Trophoblast cell (in vitro differentiated cells and primary cell): ENCODE measurements around the gene CHMP4A.

ENCODE experiments used
- DNase-seq, 2 donors: peaks; one replicate each; pipeline ENCODE4 v3.0.0-alpha.2; 2016
- H2AFZ ChIP-seq: 2 replicates; pipeline ENCODE4 v1.6.1; 2013; ENCODE audit warnings: low read length, moderate library complexity, mild to moderate bottlenecking; ENCODE audit not compliant: insufficient read depth, poor library complexity
- H2AK5ac ChIP-seq: 2 replicates; pipeline ENCODE4 v1.6.1; 2013; ENCODE audit warnings: mild to moderate bottlenecking, low read length
- H2BK120ac ChIP-seq: 2 replicates; pipeline ENCODE4 v1.6.1; 2013; ENCODE audit warnings: low read length, mild to moderate bottlenecking, moderate library complexity; ENCODE audit not compliant: insufficient read depth, poor library complexity
- H2BK12ac ChIP-seq: 2 replicates; pipeline ENCODE4 v1.6.1; 2013; ENCODE audit warnings: mild to moderate bottlenecking, low read length, moderate library complexity
- H2BK5ac ChIP-seq: 2 replicates; pipeline ENCODE4 v1.6.1; 2013; ENCODE audit warnings: low read length, low read depth, moderate library complexity, mild to moderate bottlenecking; ENCODE audit not compliant: poor library complexity
- H3K14ac ChIP-seq: 2 replicates; pipeline ENCODE4 v1.6.1; 2013; ENCODE audit warnings: mild to moderate bottlenecking, low read length
- H3K18ac ChIP-seq: 2 replicates; pipeline ENCODE4 v1.6.1; 2013; ENCODE audit warnings: mild to moderate bottlenecking, low read length
- H3K23ac ChIP-seq: 2 replicates; pipeline ENCODE4 v1.6.1; 2013; ENCODE audit warnings: low read length
- H3K27ac ChIP-seq: 2 replicates; pipeline ENCODE4 v1.5.1; 2013; ENCODE audit warnings: low read depth, mild to moderate bottlenecking, inconsistent platforms, low read length, moderate library complexity
- H3K27me3 ChIP-seq: 2 replicates; pipeline ENCODE4 v1.6.1; 2013; ENCODE audit warnings: inconsistent platforms, mild to moderate bottlenecking, low read length, moderate library complexity; ENCODE audit not compliant: insufficient read depth
- H3K36me3 ChIP-seq, 2 experiments: 1 replicate in 1 of 2; 2 replicates in 1 of 2; pipeline ENCODE4 v1.6.1; 2013; ENCODE audit warnings: low read length in 2 of 2, mild to moderate bottlenecking in 2 of 2, moderate library complexity in 1 of 2; ENCODE audit not compliant: insufficient read depth in 2 of 2, control insufficient read depth in 1 of 2
- H3K4ac ChIP-seq: 2 replicates; pipeline ENCODE4 v1.6.1; 2013; ENCODE audit warnings: low read depth, mild to moderate bottlenecking, low read length, moderate library complexity
- H3K4me1 ChIP-seq, 2 experiments: 1 replicate in 1 of 2; 2 replicates in 1 of 2; pipeline ENCODE4 v1.6.1; 2013; ENCODE audit warnings: low read length in 2 of 2, mild to moderate bottlenecking in 2 of 2, moderate library complexity in 1 of 2; ENCODE audit not compliant: insufficient read depth in 2 of 2, control insufficient read depth in 1 of 2
- H3K4me2 ChIP-seq: 2 replicates; pipeline ENCODE4 v1.6.1; 2013; ENCODE audit warnings: inconsistent platforms, mild to moderate bottlenecking, low read length, moderate library complexity
- H3K4me3 ChIP-seq: 2 replicates; pipeline ENCODE4 v1.5.1; 2013; ENCODE audit warnings: mild to moderate bottlenecking, low read depth, low read length, inconsistent platforms
- H3K79me1 ChIP-seq: one replicate; pipeline ENCODE4 v1.6.1; 2013; ENCODE audit warnings: low read length
- H3K79me2 ChIP-seq: 2 replicates; pipeline ENCODE4 v1.6.1; 2013; ENCODE audit warnings: low read length, mild to moderate bottlenecking; ENCODE audit not compliant: control insufficient read depth, insufficient read depth, poor library complexity
- H3K9ac ChIP-seq: 2 replicates; pipeline ENCODE4 v1.6.1; 2013; ENCODE audit warnings: mild to moderate bottlenecking, low read length
- H3K9me3 ChIP-seq: 2 replicates; pipeline ENCODE4 v1.6.1; 2013; ENCODE audit warnings: low read depth, mild to moderate bottlenecking, control low read depth, inconsistent platforms, low read length; ENCODE audit not compliant: insufficient read depth
- H4K12ac ChIP-seq: 2 replicates; pipeline ENCODE4 v1.6.1; 2013; ENCODE audit warnings: low read depth, mild to moderate bottlenecking, low read length, moderate library complexity
- H4K8ac ChIP-seq: 2 replicates; pipeline ENCODE4 v1.6.1; 2013; ENCODE audit warnings: low read depth, mild to moderate bottlenecking, low read length, moderate library complexity
- H4K91ac ChIP-seq: one replicate; pipeline ENCODE4 v1.6.1; 2013; ENCODE audit warnings: low read depth, mild to moderate bottlenecking, low read length, moderate library complexity
- WGBS: extraction: QIAGEN DNeasy Blood & Tissue Kit; methylation state at CpG from one replicate; pipeline ENCODE4 v1.1.7; 2013; ENCODE audit warnings: missing lambda C conversion rate; ENCODE audit not compliant: insufficient read length, insufficient coverage; ENCODE audit errors: extremely low coverage; 5-methylcytosine and 5-hydroxymethylcytosine counted together

The CHMP4A gene

DNA sequence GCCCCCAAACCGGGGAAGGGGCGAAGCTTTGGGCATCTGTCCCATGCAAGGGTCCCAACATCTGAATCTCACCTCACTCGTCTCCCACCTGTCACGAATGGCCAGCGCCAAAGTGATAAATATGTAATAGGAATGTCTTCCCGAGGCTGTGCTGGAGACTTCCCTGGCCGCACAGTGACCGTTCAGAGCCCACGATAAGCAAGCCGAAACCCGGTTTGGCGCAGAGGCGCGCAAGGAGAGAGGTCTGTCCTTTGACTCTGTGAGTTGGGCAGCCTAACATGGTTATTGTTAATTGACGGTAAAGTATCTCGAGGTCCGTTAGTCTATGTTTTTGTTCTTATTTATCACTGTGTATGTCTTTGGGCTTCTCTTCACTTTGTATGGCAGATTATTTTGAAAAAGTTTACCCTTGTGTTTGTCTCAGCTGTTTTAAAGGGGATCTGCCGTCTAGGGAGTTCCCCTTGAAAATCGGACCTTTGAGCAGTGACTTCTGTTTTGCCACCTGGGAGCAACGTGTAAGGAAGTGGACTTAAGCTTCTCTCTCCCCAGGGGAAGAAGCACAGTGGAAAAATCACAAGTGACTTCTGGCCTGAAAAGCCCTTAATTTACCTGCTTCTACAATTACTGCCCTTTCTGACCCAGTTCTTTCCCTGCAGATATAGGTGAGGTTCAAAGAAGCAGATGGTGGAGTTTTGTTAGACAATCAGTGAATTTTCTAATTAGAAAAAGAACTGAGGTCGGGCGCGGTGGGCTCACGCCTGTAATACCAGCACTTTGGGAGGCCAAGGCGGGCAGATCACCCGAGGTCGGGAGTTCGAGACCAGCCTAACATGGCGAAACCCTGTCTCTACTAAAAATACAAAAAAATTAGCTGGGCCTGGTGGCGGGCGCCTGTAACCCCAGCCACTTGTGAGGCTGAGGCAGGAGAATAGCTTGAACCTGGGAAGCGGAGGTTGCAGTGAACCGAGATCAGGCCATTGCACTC, 16.9 kb downstream of the CHMP4A start:
- peak overlapping the region; percentile 88 for H3K4me2 ChIP-seq
- peak overlapping the region; percentile 48 for H2BK120ac ChIP-seq
- H3K27ac ChIP-seq, result peak overlapping the region; percentile 83
- H3K4me1 ChIP-seq, result peaks cover 6 to 8% of the 10 kb centered on the region in 2 experiments
- no peak overlapping the region for H3K23ac ChIP-seq
- H3K9ac ChIP-seq, result peak overlapping the region; percentile 71
- H3K9me3 ChIP-seq, result peaks cover 1% of the 10 kb centered on the region
- peaks cover 11% of the 10 kb centered on the region for H3K79me2 ChIP-seq
- peak overlapping the region; percentile 88 for H3K14ac ChIP-seq
- H3K18ac ChIP-seq, result peak overlapping the region; percentile 54
- H2BK12ac ChIP-seq, result no peak overlapping the region
- peaks cover 14 to 18% of the 10 kb centered on the region in 2 experiments for H3K36me3 ChIP-seq
- H3K4ac ChIP-seq, result peak overlapping the region; percentile 77
- peak; percentile 18 to 56 for DNase-seq
- H2AK5ac ChIP-seq, result peak overlapping the region; percentile 31
- H4K12ac ChIP-seq, result peak overlapping the region; percentile 83
- H4K8ac ChIP-seq, result peak overlapping the region; percentile 89
- peak overlapping the region; percentile 60 for H2BK5ac ChIP-seq
- peak overlapping the region; percentile 75 for H3K4me3 ChIP-seq
- no peaks in the 10 kb centered on the region for H3K27me3 ChIP-seq
- no CpG with 5 or more reads among the region's 33 CpGs for WGBS
- peak overlapping the region; percentile 82 for H4K91ac ChIP-seq
- peaks cover 12% of the 10 kb centered on the region for H3K79me1 ChIP-seq
- H2AFZ ChIP-seq, result peak overlapping the region; percentile 90

DNA sequence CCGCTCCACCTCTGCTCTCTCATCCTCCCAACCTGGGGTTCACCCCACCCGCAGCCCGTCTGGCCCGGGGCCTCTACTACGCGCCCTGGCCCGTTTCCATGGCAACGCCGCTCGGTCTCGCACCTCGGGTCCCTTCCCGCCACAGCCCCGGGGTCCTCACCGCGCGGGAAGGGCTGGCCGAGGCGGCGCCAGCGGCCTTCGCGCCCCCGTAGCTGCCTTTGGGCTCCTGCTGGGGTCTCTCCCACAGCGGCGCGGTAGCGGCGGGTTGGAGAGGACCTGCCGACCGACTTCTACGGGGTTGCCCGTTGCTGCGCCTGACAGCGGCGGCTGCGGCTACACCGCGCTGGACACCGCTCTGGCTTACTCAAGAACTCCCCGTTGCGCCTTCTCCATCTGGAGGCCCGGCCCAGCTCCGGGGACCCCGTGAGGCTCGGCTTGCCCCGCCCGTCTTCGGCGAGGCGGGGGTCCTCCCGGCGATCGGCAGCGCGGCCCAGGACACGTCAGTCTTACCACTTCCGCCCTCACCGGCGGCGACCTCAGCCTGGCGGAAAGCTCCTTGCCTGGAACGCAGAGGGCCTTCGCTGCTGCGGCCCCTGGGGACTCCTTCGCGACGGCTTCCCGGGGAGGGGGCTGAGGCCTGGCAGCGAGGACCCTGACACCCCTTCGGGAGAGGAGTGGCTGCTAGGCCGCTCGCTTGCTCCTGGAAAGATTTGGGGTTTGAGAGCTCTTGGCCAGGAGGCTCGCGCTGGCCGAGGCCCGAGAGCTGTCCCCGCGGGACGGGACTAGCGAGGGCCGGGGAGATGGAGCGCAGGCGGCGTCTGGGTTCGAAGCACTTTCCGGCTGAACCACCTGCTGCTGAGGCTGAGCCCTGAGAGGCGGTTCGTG, 17.9 kb downstream of the CHMP4A start, which contains the start of gene TM9SF1:
TSS of gene TM9SF1 (minus strand) at position 256 of the 885 bp plus-strand sequence. CDS start 422 bp downstream, outside the sequence.
- H3K9ac ChIP-seq, result peak within 1 kb of the TSS; percentile 79
- peak within 1 kb of the TSS; percentile 90 for H4K8ac ChIP-seq
- no CpG with 5 or more reads among the region's 89 CpGs for WGBS
- H3K27ac ChIP-seq, result peak within 1 kb of the TSS; percentile 83
- H3K4ac ChIP-seq, result peak within 1 kb of the TSS; percentile 90
- H4K91ac ChIP-seq, result peak within 1 kb of the TSS; percentile 91
- H3K14ac ChIP-seq, result peak within 1 kb of the TSS; percentile 96
- H2AK5ac ChIP-seq, result peak within 1 kb of the TSS; percentile 59
- H3K79me1 ChIP-seq, result peaks cover 12% of the 10 kb centered on the region
- no peak within 1 kb of the TSS for H3K23ac ChIP-seq
- DNase-seq, result peak; percentile 64 to 80
- peak within 1 kb of the TSS; percentile 90 for H2AFZ ChIP-seq
- peak within 1 kb of the TSS; percentile 88 for H3K4me2 ChIP-seq
- H3K18ac ChIP-seq, result peak within 1 kb of the TSS; percentile 87
- H4K12ac ChIP-seq, result peak within 1 kb of the TSS; percentile 95
- H3K4me1 ChIP-seq, result peaks cover 6 to 8% of the 10 kb centered on the region in 2 experiments
- H3K4me3 ChIP-seq, result peak within 1 kb of the TSS; percentile 75
- peaks cover 1% of the 10 kb centered on the region for H3K9me3 ChIP-seq
- H2BK12ac ChIP-seq, result no peak within 1 kb of the TSS
- no peaks in the 10 kb centered on the region for H3K27me3 ChIP-seq
- H3K79me2 ChIP-seq, result peaks cover 11% of the 10 kb centered on the region
- H2BK120ac ChIP-seq, result peak within 1 kb of the TSS; percentile 87
- H3K36me3 ChIP-seq, result peaks cover 14 to 20% of the 10 kb centered on the region in 2 experiments
- peak within 1 kb of the TSS; percentile 87 for H2BK5ac ChIP-seq

DNA sequence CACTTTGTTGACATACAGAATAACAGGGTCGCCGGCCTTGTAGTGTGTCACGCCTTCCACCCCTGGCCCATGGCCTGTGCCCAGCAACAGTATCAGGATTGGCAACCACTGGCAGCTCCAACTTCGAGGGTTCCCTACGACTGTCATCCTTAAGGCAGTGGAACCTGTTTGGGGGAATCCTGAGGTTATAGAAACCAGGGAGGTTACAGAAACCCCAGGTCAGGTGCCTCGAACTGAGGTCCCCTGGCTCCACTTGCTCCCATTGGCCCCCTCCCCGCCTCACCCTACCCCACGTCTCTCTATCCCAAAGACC, 18.5 kb downstream of the CHMP4A start:
- Histone ChIP-seq H3K4me3 (peak overlapping the region; percentile 75), H3K4me1 (peaks cover 6 to 8% of the 10 kb centered on the region in 2 experiments), H2BK120ac (peak overlapping the region; percentile 87), H2AK5ac (peak overlapping the region; percentile 59), H3K9me3 (peaks cover 1% of the 10 kb centered on the region), H3K14ac (peak overlapping the region; percentile 96), H3K36me3 (peaks cover 14 to 24% of the 10 kb centered on the region in 2 experiments), H3K9ac (peak overlapping the region; percentile 79), H3K4ac (peak overlapping the region; percentile 90), H2AFZ (peak overlapping the region; percentile 84), H3K27ac (peak overlapping the region; percentile 83), H3K4me2 (peak overlapping the region; percentile 88), H2BK12ac (no peak overlapping the region), H3K79me2 (peaks cover 11% of the 10 kb centered on the region), H3K23ac (no peak overlapping the region), H3K18ac (peak overlapping the region; percentile 87), H3K79me1 (peaks cover 12% of the 10 kb centered on the region), H4K8ac (peak overlapping the region; percentile 90), H4K12ac (peak overlapping the region; percentile 95), H3K27me3 (no peaks in the 10 kb centered on the region), H4K91ac (peak overlapping the region; percentile 91), H2BK5ac (peak overlapping the region; percentile 87)
- WGBS, result no CpG with 5 or more reads among the region's 8 CpGs
- DNase-seq, result no peak
